Measurements from ENCODE around the gene KYNU. TPM values are rescaled to one million over a fixed set of nuclear protein-coding genes. Genes with fewer than 3 reads are reported as not detected.

KYNU gene
- total RNA-seq: 1 to 10 TPM; 1.4 to 2.3 (median 2.1) TPM
- polyA plus RNA-seq: 0.50 TPM
- long read RNA-seq, donor 1, full-length matches to known transcripts: 1 of 1 reads
- long read RNA-seq, donor 1, partial matches to known transcripts: 0 of 1 reads
- long read RNA-seq, donor 1, other reads (novel, unspliced or antisense): 0 of 1 reads
- long read RNA-seq, donor 2, full-length matches to known transcripts: 1 of 1 reads
- long read RNA-seq, donor 2, partial matches to known transcripts: 0 of 1 reads
- long read RNA-seq, donor 2, other reads (novel, unspliced or antisense): 0 of 1 reads
- long read RNA-seq, donor 3, full-length matches to known transcripts: 1 of 1 reads
- long read RNA-seq, donor 3, partial matches to known transcripts: 0 of 1 reads
- long read RNA-seq, donor 3, other reads (novel, unspliced or antisense): 0 of 1 reads
- long read RNA-seq, donor 4, full-length matches to known transcripts: 1 of 2 reads
- long read RNA-seq, donor 4, partial matches to known transcripts: 1 of 2 reads
- long read RNA-seq, donor 4, other reads (novel, unspliced or antisense): 0 of 2 reads

DNA sequence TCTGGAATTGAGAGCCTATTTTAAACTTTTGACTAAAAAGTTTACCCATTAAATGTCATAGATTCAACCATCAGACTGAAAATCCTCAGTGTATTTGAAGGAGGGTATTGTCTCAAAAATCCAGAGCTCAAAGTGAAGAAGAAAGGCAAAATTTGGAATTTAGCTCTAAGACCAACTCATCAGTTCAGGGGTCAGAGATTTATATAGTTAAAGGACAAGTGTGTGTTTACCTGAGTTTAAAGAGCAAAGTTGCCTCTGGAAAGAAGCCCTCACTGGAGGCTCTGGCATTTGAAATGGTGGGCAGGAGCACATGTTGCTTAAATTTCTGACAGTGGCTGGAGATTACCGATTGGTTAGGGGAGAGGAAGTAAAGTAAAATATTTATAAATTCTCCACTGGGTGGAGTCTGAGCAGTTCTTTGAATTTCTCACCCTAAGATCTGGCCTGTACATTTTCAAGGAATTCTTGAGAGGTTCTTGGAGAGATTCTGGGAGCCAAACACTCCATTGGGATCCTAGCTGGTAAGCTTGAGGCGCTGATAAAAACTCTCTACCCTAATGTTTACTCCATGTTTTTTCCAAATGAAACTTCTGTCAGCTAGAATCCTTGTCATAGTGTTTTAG lies at the start of gene KYNU:
Gene KYNU, plus strand, starts transcription at position 449 of the 623 bp plus-strand sequence. CDS start 7,704 bp downstream, outside the sequence.
- H3K27me3 ChIP-seq (ENCODE audit: control insufficient read depth, insufficient read depth): no peaks in the 10 kb centered on the region
- peak in 1 of 2 donors; percentile 57 for ATAC-seq
- 69% methylated on average over 2 of the region's 2 CpGs for WGBS
- H3K27ac ChIP-seq (ENCODE audit: low read length): no peak within 1 kb of the TSS
- no peaks in the 10 kb centered on the region for H3K9me3 ChIP-seq (ENCODE audit: control insufficient read depth, low read length)
- intact Hi-C loops (cut with DNase I): no loop called here
- peak within 1 kb of the TSS; percentile 15 for H3K4me3 ChIP-seq (ENCODE audit: low read length)
- no peaks in the 10 kb centered on the region for H3K4me1 ChIP-seq (ENCODE audit: control insufficient read depth, insufficient read depth, low read length)
- DNase-seq: no peak

DNA sequence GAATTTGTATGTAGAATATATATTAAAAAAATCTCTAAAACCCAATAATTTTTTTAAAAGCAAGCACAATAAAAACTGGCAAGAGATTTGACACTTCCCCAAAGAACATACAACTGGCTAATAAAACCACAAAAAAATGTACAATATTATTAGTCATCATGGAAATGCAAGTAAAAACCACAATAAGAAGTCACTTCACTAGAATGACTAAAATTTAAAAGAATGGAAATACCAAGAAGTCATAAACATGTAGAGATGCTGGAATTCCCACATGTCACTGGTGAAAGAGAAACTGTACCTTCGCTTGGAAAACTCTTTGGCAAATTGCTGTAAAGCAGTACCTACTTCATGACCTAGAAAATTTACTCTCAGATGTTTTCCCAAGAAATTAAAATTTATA lies 43.4 kb upstream of the KYNU start:
- WGBS: 81% methylated on average over 1 of the region's 1 CpG
- no peak for ATAC-seq
- H3K4me1 ChIP-seq (ENCODE audit: control insufficient read depth, insufficient read depth, low read length): no peaks in the 10 kb centered on the region
- H3K4me3 ChIP-seq (ENCODE audit: low read length): no peak overlapping the region
- H3K9me3 ChIP-seq (ENCODE audit: control insufficient read depth, low read length): no peaks in the 10 kb centered on the region
- no peak overlapping the region for H3K27ac ChIP-seq (ENCODE audit: low read length)
- DNase-seq: no peak
- intact Hi-C loops (cut with DNase I): no loop called here
- no peaks in the 10 kb centered on the region for H3K27me3 ChIP-seq (ENCODE audit: control insufficient read depth, insufficient read depth)

DNA sequence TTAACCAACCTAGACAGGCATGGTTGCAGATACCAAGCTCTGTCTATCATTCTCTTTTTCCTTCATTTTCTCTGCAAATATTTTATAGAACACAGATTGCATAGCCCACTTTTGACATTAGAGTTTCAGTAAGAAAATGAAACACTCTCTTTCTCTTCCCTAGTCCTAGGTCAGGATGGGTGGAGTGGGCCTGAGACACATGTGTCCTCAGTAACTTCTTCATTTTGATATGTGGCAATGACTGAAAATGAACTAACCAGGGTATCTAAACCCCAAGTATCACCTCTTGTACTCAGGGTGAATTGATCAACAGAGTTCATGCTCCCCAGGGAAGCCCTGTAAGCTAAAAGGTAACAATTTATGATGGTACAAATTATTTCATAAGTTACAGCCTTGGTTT lies 37.0 kb upstream of the KYNU start:
- H3K9me3 ChIP-seq (ENCODE audit: control insufficient read depth, low read length): no peaks in the 10 kb centered on the region
- no peak overlapping the region for H3K4me3 ChIP-seq (ENCODE audit: low read length)
- DNase-seq: no peak
- H3K4me1 ChIP-seq (ENCODE audit: control insufficient read depth, insufficient read depth, low read length): no peaks in the 10 kb centered on the region
- H3K27me3 ChIP-seq (ENCODE audit: control insufficient read depth, insufficient read depth): no peaks in the 10 kb centered on the region
- intact Hi-C loops (cut with DNase I): no loop called here
- no peak for ATAC-seq
- no peak overlapping the region for H3K27ac ChIP-seq (ENCODE audit: low read length)

DNA sequence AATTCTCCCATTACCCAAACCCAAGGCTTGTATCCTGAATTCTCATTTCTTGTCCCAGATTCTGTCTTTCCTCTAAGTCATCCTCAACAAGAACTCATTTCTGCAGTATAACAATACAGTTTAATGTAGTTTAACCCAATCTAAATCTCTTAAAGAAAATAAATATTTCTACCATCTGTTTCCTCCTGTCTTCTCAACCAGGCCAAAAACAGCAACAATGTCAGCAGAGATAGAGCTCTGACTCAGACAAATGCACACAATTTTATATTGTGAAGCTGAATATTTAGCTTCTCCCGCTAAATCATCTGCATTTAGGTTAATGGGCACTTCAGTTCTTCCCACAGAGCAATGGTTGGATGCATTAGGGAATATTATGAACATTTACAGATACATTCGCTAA lies 35.7 kb upstream of the KYNU start:
- no peak overlapping the region for H3K27ac ChIP-seq (ENCODE audit: low read length)
- no peaks in the 10 kb centered on the region for H3K9me3 ChIP-seq (ENCODE audit: control insufficient read depth, low read length)
- no peak for ATAC-seq
- H3K4me1 ChIP-seq (ENCODE audit: control insufficient read depth, insufficient read depth, low read length): no peaks in the 10 kb centered on the region
- H3K27me3 ChIP-seq (ENCODE audit: control insufficient read depth, insufficient read depth): no peaks in the 10 kb centered on the region
- WGBS: 67% methylated on average over 2 of the region's 2 CpGs
- DNase-seq: no peak
- intact Hi-C loops (cut with DNase I): no loop called here
- no peak overlapping the region for H3K4me3 ChIP-seq (ENCODE audit: low read length)

DNA sequence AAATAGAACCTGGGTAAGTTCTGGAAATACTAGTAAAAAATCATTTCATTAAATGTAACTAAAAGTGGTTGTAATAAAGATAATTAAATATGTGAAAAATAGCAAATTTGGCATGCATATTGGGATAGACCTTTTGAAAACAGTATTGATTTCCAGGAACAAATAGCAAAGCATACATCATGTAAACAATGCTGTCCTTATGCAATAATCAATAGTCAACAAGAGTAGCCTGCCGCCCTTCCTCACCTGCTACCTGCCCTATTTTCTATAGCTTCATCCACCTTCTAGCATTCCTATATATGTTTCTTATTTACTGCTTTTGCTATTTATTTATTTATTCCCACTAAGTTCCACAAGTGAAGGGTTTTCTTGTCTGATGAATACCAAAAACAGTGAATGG lies 35.1 kb upstream of the KYNU start:
- intact Hi-C loops (cut with DNase I): no loop called here
- no peak for ATAC-seq
- DNase-seq: no peak
- H3K4me1 ChIP-seq (ENCODE audit: control insufficient read depth, insufficient read depth, low read length): no peaks in the 10 kb centered on the region
- no peaks in the 10 kb centered on the region for H3K9me3 ChIP-seq (ENCODE audit: control insufficient read depth, low read length)
- H3K27ac ChIP-seq (ENCODE audit: low read length): no peak overlapping the region
- H3K27me3 ChIP-seq (ENCODE audit: control insufficient read depth, insufficient read depth): no peaks in the 10 kb centered on the region
- WGBS: 98% methylated on average over 1 of the region's 1 CpG
- no peak overlapping the region for H3K4me3 ChIP-seq (ENCODE audit: low read length)

DNA sequence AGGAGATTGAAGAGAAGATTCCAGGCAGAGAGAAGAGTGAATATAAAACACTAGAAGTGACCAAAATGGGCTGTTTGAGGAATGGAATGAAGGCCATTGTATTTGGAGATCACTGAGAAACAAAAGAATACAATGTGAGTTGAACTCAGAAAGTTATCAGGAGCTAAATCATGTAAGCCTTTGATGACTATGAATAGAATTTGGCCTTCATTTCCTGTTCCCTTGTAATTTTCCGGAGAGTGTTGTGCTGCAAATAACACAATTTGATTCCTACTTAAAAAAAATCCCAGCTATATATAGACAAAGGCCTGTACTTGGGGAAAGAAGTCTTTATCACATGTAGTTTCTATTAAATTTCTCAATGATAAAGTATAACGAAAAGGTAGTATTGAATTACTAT lies 33.7 kb upstream of the KYNU start:
- Histone ChIP-seq H3K27ac (ENCODE audit: low read length) (no peak overlapping the region), H3K4me1 (ENCODE audit: control insufficient read depth, insufficient read depth, low read length) (no peaks in the 10 kb centered on the region), H3K9me3 (ENCODE audit: control insufficient read depth, low read length) (no peaks in the 10 kb centered on the region), H3K4me3 (ENCODE audit: low read length) (no peak overlapping the region), H3K27me3 (ENCODE audit: control insufficient read depth, insufficient read depth) (no peaks in the 10 kb centered on the region)
- intact Hi-C loops (cut with DNase I): no loop called here
- 43% methylated on average over 2 of the region's 2 CpGs for WGBS
- no peak for ATAC-seq
- DNase-seq: no peak

DNA sequence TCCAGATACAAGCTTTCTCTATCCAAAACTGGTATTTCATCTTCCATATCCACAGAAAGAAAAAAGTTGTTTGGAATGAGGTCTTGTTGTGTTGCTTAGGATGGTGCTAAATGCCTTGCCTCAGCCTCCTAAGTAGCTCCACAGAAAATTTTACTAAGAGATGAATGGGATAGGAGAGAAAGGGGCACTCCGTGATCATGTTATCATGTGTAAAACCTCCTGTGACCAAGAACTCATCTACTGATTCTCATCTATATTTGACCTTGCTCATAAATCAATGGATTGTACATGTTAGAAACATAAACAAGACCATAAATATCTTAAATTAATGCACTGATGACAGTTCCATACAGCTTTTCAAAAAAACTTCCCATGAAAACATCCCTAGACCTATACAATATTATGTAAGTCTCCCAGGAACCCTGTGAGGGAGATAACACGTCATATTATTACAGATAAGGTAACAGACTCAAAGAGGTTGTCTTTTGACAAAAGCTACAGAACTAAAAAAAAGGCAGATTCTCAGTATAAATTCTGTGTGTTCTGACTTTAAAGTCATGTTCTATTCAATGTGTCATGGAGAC lies 29.3 kb upstream of the KYNU start:
- H3K4me1 ChIP-seq (ENCODE audit: control insufficient read depth, insufficient read depth, low read length): no peaks in the 10 kb centered on the region
- 74% methylated on average over 2 of the region's 2 CpGs for WGBS
- intact Hi-C loops (cut with DNase I): no loop called here
- DNase-seq: no peak
- no peaks in the 10 kb centered on the region for H3K27me3 ChIP-seq (ENCODE audit: control insufficient read depth, insufficient read depth)
- no peaks in the 10 kb centered on the region for H3K9me3 ChIP-seq (ENCODE audit: control insufficient read depth, low read length)
- no peak overlapping the region for H3K4me3 ChIP-seq (ENCODE audit: low read length)
- no peak overlapping the region for H3K27ac ChIP-seq (ENCODE audit: low read length)
- ATAC-seq: no peak

DNA sequence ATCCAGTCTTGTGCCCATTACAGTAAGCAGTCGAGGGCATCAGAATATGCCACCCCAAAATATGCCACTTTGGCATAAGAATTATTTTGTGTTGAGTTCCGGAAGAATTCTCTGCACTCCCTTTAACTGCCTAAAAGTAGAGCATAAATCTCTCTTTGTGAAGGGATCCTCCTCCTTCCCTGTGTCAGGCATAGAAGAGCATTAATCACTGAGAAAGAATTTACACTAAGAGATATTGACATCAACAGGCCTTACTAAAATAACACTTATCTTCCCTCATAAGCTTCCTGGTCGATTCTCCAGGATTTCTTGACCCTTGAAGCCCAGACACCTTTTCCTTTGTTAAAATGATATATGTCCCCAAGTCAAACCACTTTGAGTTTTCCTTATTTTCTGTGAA lies 27.6 kb upstream of the KYNU start:
- ATAC-seq (no peak), DNase-seq (no peak)
- Histone ChIP-seq H3K9me3 (ENCODE audit: control insufficient read depth, low read length) (no peaks in the 10 kb centered on the region), H3K4me3 (ENCODE audit: low read length) (no peak overlapping the region), H3K27ac (ENCODE audit: low read length) (no peak overlapping the region), H3K27me3 (ENCODE audit: control insufficient read depth, insufficient read depth) (no peaks in the 10 kb centered on the region), H3K4me1 (ENCODE audit: control insufficient read depth, insufficient read depth, low read length) (no peaks in the 10 kb centered on the region)
- intact Hi-C loops (cut with DNase I): no loop called here
- 38% methylated on average over 3 of the region's 3 CpGs for WGBS

DNA sequence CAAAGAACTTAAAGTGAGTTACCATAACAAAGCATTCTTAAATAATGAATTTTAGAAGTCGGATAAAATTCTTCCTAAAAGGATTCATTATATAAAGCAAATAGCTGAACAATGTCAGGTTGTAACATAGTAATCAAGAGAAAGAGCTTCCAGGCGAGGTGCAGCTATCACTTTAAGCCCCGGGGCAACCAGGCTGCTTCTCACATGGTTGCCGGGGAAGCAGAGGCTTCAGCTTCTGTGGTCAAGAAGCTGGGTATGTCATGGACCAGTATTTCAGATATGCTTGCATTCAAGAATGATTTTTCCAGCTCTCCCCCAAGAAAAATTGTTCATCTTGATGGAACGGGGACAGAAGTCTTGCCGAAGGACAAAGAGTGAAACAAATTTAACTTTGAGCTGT lies 23.6 kb upstream of the KYNU start:
- H3K4me1 ChIP-seq (ENCODE audit: control insufficient read depth, insufficient read depth, low read length): no peaks in the 10 kb centered on the region
- no peak overlapping the region for H3K4me3 ChIP-seq (ENCODE audit: low read length)
- H3K9me3 ChIP-seq (ENCODE audit: control insufficient read depth, low read length): no peaks in the 10 kb centered on the region
- H3K27ac ChIP-seq (ENCODE audit: low read length): no peak overlapping the region
- DNase-seq (no peak), ATAC-seq (no peak)
- 76% methylated on average over 6 of the region's 6 CpGs for WGBS
- intact Hi-C loops (cut with DNase I): no loop called here
- no peaks in the 10 kb centered on the region for H3K27me3 ChIP-seq (ENCODE audit: control insufficient read depth, insufficient read depth)

DNA sequence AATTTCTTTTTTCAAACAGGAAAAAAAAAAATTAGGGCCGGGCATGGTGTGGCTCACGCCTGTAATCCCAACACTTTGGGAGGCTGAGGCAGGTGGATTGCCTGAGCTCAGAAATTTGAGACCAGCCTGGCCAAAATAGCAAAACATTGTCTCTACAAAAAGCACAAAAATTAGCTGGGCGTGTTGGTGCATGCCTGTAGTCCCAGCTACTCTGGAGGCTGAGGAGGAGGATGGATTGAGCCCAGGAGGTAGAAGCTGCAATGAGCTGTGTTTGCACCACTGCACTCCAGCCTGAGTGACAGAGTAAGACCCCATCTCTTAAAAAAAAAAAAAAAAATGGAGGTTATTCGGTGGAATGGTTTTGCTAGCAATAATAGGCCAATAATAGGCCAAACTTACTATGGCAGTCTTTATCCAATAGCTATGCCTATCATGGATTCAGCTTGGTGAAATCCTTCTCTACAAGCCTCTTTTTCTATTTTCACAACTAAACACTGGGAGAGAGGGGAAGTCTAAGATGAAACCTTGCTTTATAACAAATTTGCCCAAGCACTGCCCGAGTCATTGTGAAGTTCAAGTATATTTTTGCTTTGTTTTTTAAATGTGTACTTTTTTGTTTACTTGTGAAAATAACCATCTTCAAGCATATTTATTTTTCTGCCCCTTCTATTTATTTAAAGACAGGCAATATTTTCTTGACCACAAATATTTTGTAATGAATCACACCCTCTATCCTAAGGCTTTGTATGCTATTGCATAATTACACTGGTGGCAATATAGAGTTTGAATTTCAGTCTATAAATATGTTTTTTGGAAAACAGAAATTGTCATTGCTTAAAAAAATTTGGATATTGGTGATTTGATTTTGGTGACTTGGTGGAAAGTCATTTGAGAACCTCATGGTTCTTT lies 20.0 kb upstream of the KYNU start:
- intact Hi-C loops (cut with DNase I): no loop called here
- no peak for DNase-seq
- WGBS: 85% methylated on average over 5 of the region's 5 CpGs

More for the DNA sequence above, 20.0 kb upstream of the KYNU start:
- no peaks in the 10 kb centered on the region for H3K9me3 ChIP-seq (ENCODE audit: control insufficient read depth, low read length)
- no peaks in the 10 kb centered on the region for H3K27me3 ChIP-seq (ENCODE audit: control insufficient read depth, insufficient read depth)
- H3K4me1 ChIP-seq (ENCODE audit: control insufficient read depth, insufficient read depth, low read length): no peaks in the 10 kb centered on the region
- ATAC-seq: no peak
- H3K27ac ChIP-seq (ENCODE audit: low read length): no peak overlapping the region
- H3K4me3 ChIP-seq (ENCODE audit: low read length): no peak overlapping the region
